GM12878 (cell line): Measurements from ENCODE around the gene F12. TPM values are rescaled to one million over a fixed set of nuclear protein-coding genes. Genes with fewer than 3 reads are reported as not detected.

ENCODE experiments used
- ATAC-seq: fragments of 200-7000 bp; cut with Tn5 transposase; 3 replicates; pipeline ENCODE4 v1.9.1; 2020; ENCODE audit warnings: mild to moderate bottlenecking, moderate library complexity
- BruUV-seq: library from RNA; stranded (reverse); fragments of 400-500 nt; replicated peaks from 2 replicates; lab custom pipeline; 2021; lab: Mats Ljungman, UMichigan
- CTCF ChIA-PET: fragments of 300-600 bp; sonication (Branson Sonifier 250); formaldehyde crosslinking; extraction: SDS; loops from one replicate; lab custom pipeline; 2021; ENCODE audit warnings: inconsistent platforms; lab: Yijun Ruan, JAX
- POLR2A ChIA-PET: fragments of 350-600 bp; formaldehyde crosslinking; extraction: SDS; loops from one replicate; lab custom pipeline; 2021; ENCODE audit warnings: inconsistent platforms; lab: Charles Lee
- RAD21 ChIA-PET: fragments of 300-600 bp; sonication (Branson Sonifier 250); formaldehyde crosslinking; loops from one replicate; lab custom pipeline; 2023; ENCODE audit warnings: antibody characterized with exemption; ENCODE audit not compliant: unreplicated experiment; lab: Charles Lee
- SMC1A ChIA-PET: fragments of 300-600 bp; sonication (Branson Sonifier 250); formaldehyde crosslinking; loops from one replicate; lab custom pipeline; 2023; ENCODE audit not compliant: unreplicated experiment, uncharacterized antibody; lab: Charles Lee
- DNase-seq: peaks from one replicate; pipeline ENCODE4 v3.0.0-alpha.2; 2011; ENCODE audit warnings: low read depth, low spot score
- FAIRE-seq: peaks from 3 replicates; lab custom pipeline; 2011; peaks lifted over from hg19 to GRCh38; lab: Jason Lieb, UNC
- H2AFZ ChIP-seq: 2 replicates; pipeline ENCODE4 v1.6.0; 2011; ENCODE audit warnings: low read depth, low read length, control low read depth; ENCODE audit not compliant: control insufficient read depth
- H3K27ac ChIP-seq: 2 replicates; pipeline ENCODE4 v1.5.1; 2011; ENCODE audit warnings: control low read depth; ENCODE audit not compliant: control insufficient read depth, insufficient read depth
- H3K27me3 ChIP-seq, 2 experiments: replicated peaks in 1 of 2; 2 replicates each; pipeline versions ENCODE4 v1.6.0 to v1.6.1; 2011; ENCODE audit warnings: low read length in 1 of 2; ENCODE audit not compliant: control insufficient read depth in 2 of 2, insufficient read depth in 2 of 2
- H3K36me3 ChIP-seq, 2 experiments: 2 replicates each; pipeline ENCODE4 v1.5.1; 2011; ENCODE audit warnings: low read length in 1 of 2; ENCODE audit not compliant: control insufficient read depth in 2 of 2, insufficient read depth in 2 of 2
- H3K4me1 ChIP-seq: 2 replicates; pipeline ENCODE4 v1.6.1; 2011; ENCODE audit warnings: mild to moderate bottlenecking, low read length, moderate library complexity, mixed read lengths; ENCODE audit not compliant: control insufficient read depth, insufficient read depth
- H3K4me2 ChIP-seq: 2 replicates; pipeline ENCODE4 v1.6.0; 2011; ENCODE audit warnings: control low read depth; ENCODE audit not compliant: control insufficient read depth, insufficient read depth
- H3K4me3 ChIP-seq: fragments of 200-600 bp; sonication (generic); 2 replicates; pipeline ENCODE4 v1.5.1; 2016
- H3K79me2 ChIP-seq: 2 replicates; pipeline ENCODE4 v1.6.0; 2011; ENCODE audit warnings: low read length; ENCODE audit not compliant: control insufficient read depth, insufficient read depth
- H3K9ac ChIP-seq: 2 replicates; pipeline ENCODE4 v1.8.0; 2011; ENCODE audit warnings: low read length, control low read depth, mixed read lengths; ENCODE audit not compliant: control insufficient read depth, insufficient read depth
- H3K9me3 ChIP-seq: replicated peaks from 3 replicates; pipeline ENCODE4 v1.5.1; 2011; ENCODE audit warnings: mild to moderate bottlenecking, low read length; ENCODE audit not compliant: control insufficient read depth, insufficient read depth
- H4K20me1 ChIP-seq: 2 replicates; pipeline ENCODE4 v1.6.0; 2011; ENCODE audit not compliant: control insufficient read depth, insufficient read depth
- EGR1 ChIP-seq, 2 experiments: IDR thresholded peaks; 1 replicate in 1 of 2; 2 replicates in 1 of 2; pipeline ENCODE4 v1.6.1; 2011 to 2012; ENCODE audit warnings: low read depth in 2 of 2, low read length in 2 of 2, borderline replicate concordance in 1 of 2, mild to moderate bottlenecking in 1 of 2, moderate library complexity in 1 of 2
- SIN3A ChIP-seq: IDR thresholded peaks from 2 replicates; pipeline ENCODE4 v1.6.1; 2012; ENCODE audit warnings: low read depth, low read length, improper control_type of control experiment
- SMAD1 ChIP-seq: fragments of 450-650 bp; IDR thresholded peaks from 2 replicates; pipeline ENCODE4 v1.6.1; 2018; ENCODE audit warnings: mild to moderate bottlenecking, low read depth; ENCODE audit not compliant: partially characterized antibody
- ZBTB11 ChIP-seq: fragments of 450-650 bp; formaldehyde crosslinking; IDR thresholded peaks from 2 replicates; pipeline ENCODE4 v1.5.0; 2022; ENCODE audit warnings: mild to moderate bottlenecking, missing genetic modification characterization
- WGBS: methylation state at CpG from one replicate; pipeline ENCODE4 v1.1.6; 2016; ENCODE audit warnings: low lambda C conversion rate; ENCODE audit not compliant: insufficient replicate concordance, insufficient coverage; ENCODE audit errors: missing lambda C conversion rate; 5-methylcytosine and 5-hydroxymethylcytosine counted together
- in situ Hi-C: fragments of 300-500 bp; cut with MboI; formaldehyde crosslinking; loops from 9 replicates; pipeline ENCODE4 v1.14.3; 2018; ENCODE audit warnings: mixed read lengths
- intact Hi-C: fragments of 100-400 bp; cut with micrococcal nuclease; formaldehyde crosslinking; loops from one replicate; pipeline ENCODE4 v1.14.2; 2022; ENCODE audit not compliant: unreplicated experiment
- polyA plus RNA-seq, 11 experiments: library from polyadenylated mRNA; depleted of rRNA in 4 of 11; unstranded in 6 of 11; stranded (reverse) in 5 of 11; fragments of >200 nt; fragmentation: Nextera tagmentation in 4 of 11; fragmentation: Illumina TruSeq in 1 of 11; extraction: Ambion mirVana in 4 of 11; extraction: Trizol in 1 of 11; gene quantifications; 1 replicate in 1 of 11; 2 replicates in 10 of 11; pipeline versions ENCODE4 v1.2.1 to v1.2.3, GENCODE V29; 2011 to 2016; ENCODE audit warnings: inconsistent platforms in 2 of 11, missing spikeins in 2 of 11, low read depth in 1 of 11
- total RNA-seq, 4 experiments: library from RNA; depleted of rRNA in 3 of 4; stranded (reverse); fragments of >200 nt in 3 of 4; fragmentation: Illumina TruSeq in 1 of 4; extraction: Trizol in 1 of 4; gene quantifications; 2 replicates each; pipeline versions ENCODE4 v1.2.1 to v1.2.3, GENCODE V29; 2013 to 2021

F12 gene
- total and polyA plus RNA-seq, 10 of the 15 experiments (the other 5 are each of a cell fraction or from before 2014, with no cell fraction given), result 0.25 to 11.3 (median 5.5) TPM

GRCh38 chr5:177359860-177360259 lies 49.5 kb downstream of the F12 start:
- 75% methylated on average over 3 of the region's 3 CpGs for WGBS
- BruUV-seq, result no TSS peak
- H2AFZ ChIP-seq, result no peak overlapping the region
- RAD21 ChIA-PET, result interaction anchor here (1.0 to 3.7 kb wide), 4 partner anchors 9 to 44 kb away, joined by 3 to 29 read pairs (median 10); partner anchors contain the start of gene LMAN2
- DNase-seq, result no peak
- H3K4me1 ChIP-seq, result peaks cover 66% of the 10 kb centered on the region
- H3K9ac ChIP-seq, result peak overlapping the region; percentile 81
- peak overlapping the region; percentile 35 for H3K27ac ChIP-seq
- H3K4me2 ChIP-seq, result peak overlapping the region; percentile 99
- H3K4me3 ChIP-seq, result peak overlapping the region; percentile 99
- H4K20me1 ChIP-seq, result no peaks in the 10 kb centered on the region
- no peaks in the 10 kb centered on the region; a peak in 1 of 4 replicates for H3K36me3 ChIP-seq
- H3K27me3 ChIP-seq, result no peaks in the 10 kb centered on the region
- H3K9me3 ChIP-seq, result peaks cover 3% of the 10 kb centered on the region; the same call in 1 of the 3 replicates
- TF ChIP-seq EGR1 (IDR thresholded peaks at IDR 0.05; ENCODE audit: borderline replicate concordance in 1 of 2, low read depth in 2 of 2, low read length in 2 of 2), result no peak
- TF ChIP-seq, all 136 proteins: peak for 0
- FAIRE-seq (no peak), ATAC-seq (no peak)
- ChIA-PET CTCF (interaction anchor here (1.0 to 4.4 kb wide), 8 partner anchors 10 to 141 kb away, joined by 3 to 33 read pairs (median 11); no protein-coding TSS in a partner anchor), POLR2A (interaction anchor here (1.2 to 2.7 kb wide), 3 partner anchors 9 to 25 kb away, joined by 3 to 22 read pairs (median 4); partner anchors contain the start of gene LMAN2), SMC1A (interaction anchor here (0.7 to 3.9 kb wide), 3 partner anchors 9 to 30 kb away, joined by 3 to 19 read pairs (median 5); no protein-coding TSS in a partner anchor)
- in situ Hi-C loops (no loop called here), intact Hi-C loops (loop anchor here (5.0 kb wide), 1 partner anchor 48 kb away; the partner anchor contains the start of gene MXD3)
- peaks cover 65% of the 10 kb centered on the region for H3K79me2 ChIP-seq

GRCh38 chr5:177359451-177359851 lies 49.9 kb downstream of the F12 start:
- CTCF ChIA-PET, result interaction anchor here (2.0 to 4.4 kb wide), 5 partner anchors 10 to 141 kb away, joined by 5 to 33 read pairs (median 12); no protein-coding TSS in a partner anchor
- no peak overlapping the region for H2AFZ ChIP-seq
- no peaks in the 10 kb centered on the region for H3K27me3 ChIP-seq
- TF ChIP-seq ZBTB11 (CRISPR knock-in tag), result no peak
- TF ChIP-seq SIN3A, result no peak
- no peak for TF ChIP-seq SMAD1
- H3K36me3 ChIP-seq, result no peaks in the 10 kb centered on the region; a peak in 1 of 4 replicates
- H3K4me1 ChIP-seq, result peaks cover 62% of the 10 kb centered on the region
- H4K20me1 ChIP-seq, result no peaks in the 10 kb centered on the region
- H3K27ac ChIP-seq, result peak overlapping the region; percentile 35
- POLR2A ChIA-PET, result interaction anchor here (0.8 to 2.1 kb wide), 5 partner anchors 10 to 41 kb away, joined by 3 to 14 read pairs (median 5); no protein-coding TSS in a partner anchor
- intact Hi-C loops (no loop called here), in situ Hi-C loops (no loop called here)
- RAD21 ChIA-PET, result interaction anchor here (1.3 to 3.0 kb wide), 3 partner anchors 10 to 45 kb away, joined by 3 to 29 read pairs (median 4); no protein-coding TSS in a partner anchor
- H3K4me2 ChIP-seq, result peak overlapping the region; percentile 99
- SMC1A ChIA-PET, result interaction anchor here (0.7 to 3.9 kb wide), 3 partner anchors 10 to 30 kb away, joined by 3 to 19 read pairs (median 7); no protein-coding TSS in a partner anchor
- DNase-seq, result no peak
- H3K4me3 ChIP-seq, result peak overlapping the region; percentile 99
- ATAC-seq, result no peak
- FAIRE-seq, result no peak
- peak overlapping the region; percentile 81 for H3K9ac ChIP-seq
- peaks cover 3% of the 10 kb centered on the region; the same call in 1 of the 3 replicates for H3K9me3 ChIP-seq
- no TSS peak for BruUV-seq
- peaks cover 62% of the 10 kb centered on the region for H3K79me2 ChIP-seq
- 94% methylated on average over 6 of the region's 6 CpGs for WGBS
